Measurements from ENCODE around the gene MACROH2A2. TPM values are rescaled to one million over a fixed set of nuclear protein-coding genes. Genes with fewer than 3 reads are reported as not detected.
"Not testable (repeated sequence)": the region's sequence is repeated elsewhere in the genome, so short reads cannot be mapped to it uniquely, and the experiment has no call there.

MACROH2A2 gene
- total RNA-seq, 1 donor from 2014 or later: 7.1 TPM

- no peak overlapping the region for H3K27ac Mint-ChIP-seq
- H3K9me3 Mint-ChIP-seq: no peaks in the 10 kb centered on the region
- H3K27me3 Mint-ChIP-seq (ENCODE audit: low read depth): no peaks in the 10 kb centered on the region
- no peak for DNase-seq (ENCODE audit: low spot score)
- H3K4me3 Mint-ChIP-seq (ENCODE audit: low read depth): no peak overlapping the region
- H3K36me3 Mint-ChIP-seq (ENCODE audit: low read depth): peaks cover 8% of the 10 kb centered on the region
- peaks cover 18% of the 10 kb centered on the region for H3K4me1 Mint-ChIP-seq (ENCODE audit: low read depth)
- intact Hi-C loops (cut with micrococcal nuclease): no loop called here
These were observed 41.6 kb downstream of the MACROH2A2 start for GRCh38 chr10:70094250-70094649.

GRCh38 chr10:70096016-70096704 lies 43.5 kb downstream of the MACROH2A2 start:
- no peak overlapping the region for H3K4me3 Mint-ChIP-seq (ENCODE audit: low read depth)
- no peak overlapping the region for H3K27ac Mint-ChIP-seq
- H3K36me3 Mint-ChIP-seq (ENCODE audit: low read depth): peaks cover 13% of the 10 kb centered on the region

GRCh38 chr10:70096705-70097420 lies 44.2 kb downstream of the MACROH2A2 start:
- no peaks in the 10 kb centered on the region for H3K27me3 Mint-ChIP-seq (ENCODE audit: low read depth)
- H3K9me3 Mint-ChIP-seq: no peaks in the 10 kb centered on the region
- no peak overlapping the region for H3K27ac Mint-ChIP-seq
- H3K36me3 Mint-ChIP-seq (ENCODE audit: low read depth): peaks cover 13% of the 10 kb centered on the region
- H3K4me1 Mint-ChIP-seq (ENCODE audit: low read depth): peaks cover 18% of the 10 kb centered on the region
- DNase-seq (ENCODE audit: low spot score): no peak
- H3K4me3 Mint-ChIP-seq (ENCODE audit: low read depth): no peak overlapping the region
- intact Hi-C loops (cut with micrococcal nuclease): no loop called here

More at GRCh38 chr10:70096016-70096704, 43.5 kb downstream of the MACROH2A2 start:
- intact Hi-C loops (cut with micrococcal nuclease): no loop called here
- no peaks in the 10 kb centered on the region for H3K9me3 Mint-ChIP-seq
- H3K27me3 Mint-ChIP-seq (ENCODE audit: low read depth): no peaks in the 10 kb centered on the region
- H3K4me1 Mint-ChIP-seq (ENCODE audit: low read depth): peaks cover 18% of the 10 kb centered on the region
- no peak for DNase-seq (ENCODE audit: low spot score)

GRCh38 chr10:70097459-70097858 lies 44.8 kb downstream of the MACROH2A2 start:
- no peak overlapping the region for H3K27ac Mint-ChIP-seq
- no peak overlapping the region for H3K4me3 Mint-ChIP-seq (ENCODE audit: low read depth)
- no peaks in the 10 kb centered on the region for H3K27me3 Mint-ChIP-seq (ENCODE audit: low read depth)
- no peaks in the 10 kb centered on the region for H3K9me3 Mint-ChIP-seq
- no peak for DNase-seq (ENCODE audit: low spot score)
- intact Hi-C loops (cut with micrococcal nuclease): no loop called here
- H3K36me3 Mint-ChIP-seq (ENCODE audit: low read depth): peaks cover 13% of the 10 kb centered on the region
- H3K4me1 Mint-ChIP-seq (ENCODE audit: low read depth): peaks cover 14% of the 10 kb centered on the region

GRCh38 chr10:70098271-70098670 lies 45.6 kb downstream of the MACROH2A2 start:
- Mint-ChIP-seq H3K27me3 (ENCODE audit: low read depth) (no peaks in the 10 kb centered on the region), H3K27ac (no peak overlapping the region), H3K4me3 (ENCODE audit: low read depth) (no peak overlapping the region), H3K4me1 (ENCODE audit: low read depth) (peaks cover 11% of the 10 kb centered on the region), H3K36me3 (ENCODE audit: low read depth) (peaks cover 13% of the 10 kb centered on the region), H3K9me3 (no peaks in the 10 kb centered on the region)
- intact Hi-C loops (cut with micrococcal nuclease): no loop called here
- no peak for DNase-seq (ENCODE audit: low spot score)

GRCh38 chr10:70101068-70101562 lies 48.5 kb downstream of the MACROH2A2 start:
- intact Hi-C loops (cut with micrococcal nuclease); H3K4me3 Mint-ChIP-seq (ENCODE audit: low read depth); H3K27me3 Mint-ChIP-seq (ENCODE audit: low read depth); H3K4me1 Mint-ChIP-seq (ENCODE audit: low read depth); H3K9me3 Mint-ChIP-seq; H3K27ac Mint-ChIP-seq; DNase-seq (ENCODE audit: low spot score): not testable (repeated sequence)
- H3K36me3 Mint-ChIP-seq (ENCODE audit: low read depth): peaks cover 11% of the 10 kb centered on the region

GRCh38 chr10:70101668-70102067 lies 49.0 kb downstream of the MACROH2A2 start:
- H3K9me3 Mint-ChIP-seq: no peaks in the 10 kb centered on the region
- H3K4me3 Mint-ChIP-seq (ENCODE audit: low read depth): no peak overlapping the region
- peaks cover 1% of the 10 kb centered on the region for H3K4me1 Mint-ChIP-seq (ENCODE audit: low read depth)
- intact Hi-C loops (cut with micrococcal nuclease): no loop called here
- H3K36me3 Mint-ChIP-seq (ENCODE audit: low read depth): peaks cover 10% of the 10 kb centered on the region
- H3K27ac Mint-ChIP-seq: no peak overlapping the region
- DNase-seq (ENCODE audit: low spot score): no peak
- no peaks in the 10 kb centered on the region for H3K27me3 Mint-ChIP-seq (ENCODE audit: low read depth)

GRCh38 chr10:70106958-70107791 lies 54.5 kb downstream of the MACROH2A2 start:
- intact Hi-C loops (cut with micrococcal nuclease): no loop called here
- no peak overlapping the region for H3K4me3 Mint-ChIP-seq (ENCODE audit: low read depth)
- H3K36me3 Mint-ChIP-seq (ENCODE audit: low read depth): peaks cover 2% of the 10 kb centered on the region
- DNase-seq (ENCODE audit: low spot score): no peak
- H3K4me1 Mint-ChIP-seq (ENCODE audit: low read depth): peaks cover 1% of the 10 kb centered on the region
- no peak overlapping the region for H3K27ac Mint-ChIP-seq
- H3K27me3 Mint-ChIP-seq (ENCODE audit: low read depth): no peaks in the 10 kb centered on the region
- no peaks in the 10 kb centered on the region for H3K9me3 Mint-ChIP-seq

GRCh38 chr10:70109064-70109729 lies 56.6 kb downstream of the MACROH2A2 start:
- Mint-ChIP-seq H3K27me3 (ENCODE audit: low read depth) (no peaks in the 10 kb centered on the region), H3K4me3 (ENCODE audit: low read depth) (no peak overlapping the region), H3K4me1 (ENCODE audit: low read depth) (peaks cover 1% of the 10 kb centered on the region), H3K36me3 (ENCODE audit: low read depth) (peaks cover 2% of the 10 kb centered on the region), H3K27ac (no peak overlapping the region), H3K9me3 (no peaks in the 10 kb centered on the region)
- no peak for DNase-seq (ENCODE audit: low spot score)
- intact Hi-C loops (cut with micrococcal nuclease): no loop called here

- H3K27me3 Mint-ChIP-seq (ENCODE audit: low read depth): no peaks in the 10 kb centered on the region
- H3K4me3 Mint-ChIP-seq (ENCODE audit: low read depth): no peak overlapping the region
- H3K36me3 Mint-ChIP-seq (ENCODE audit: low read depth): peaks cover 5% of the 10 kb centered on the region
- H3K9me3 Mint-ChIP-seq: no peaks in the 10 kb centered on the region
- no peak for DNase-seq (ENCODE audit: low spot score)
- H3K27ac Mint-ChIP-seq: no peak overlapping the region
- peaks cover 2% of the 10 kb centered on the region for H3K4me1 Mint-ChIP-seq (ENCODE audit: low read depth)
- intact Hi-C loops (cut with micrococcal nuclease): no loop called here
These were observed 58.9 kb downstream of the MACROH2A2 start for GRCh38 chr10:70111496-70111895.

- Mint-ChIP-seq H3K27ac (no peak overlapping the region), H3K4me3 (ENCODE audit: low read depth) (no peak overlapping the region), H3K36me3 (ENCODE audit: low read depth) (peaks cover 5% of the 10 kb centered on the region), H3K4me1 (ENCODE audit: low read depth) (peaks cover 2% of the 10 kb centered on the region), H3K9me3 (no peaks in the 10 kb centered on the region), H3K27me3 (ENCODE audit: low read depth) (no peaks in the 10 kb centered on the region)
- no peak for DNase-seq (ENCODE audit: low spot score)
- intact Hi-C loops (cut with micrococcal nuclease): no loop called here
These were observed 59.4 kb downstream of the MACROH2A2 start for GRCh38 chr10:70112071-70112470.

GRCh38 chr10:70114902-70115301 lies 62.3 kb downstream of the MACROH2A2 start:
- intact Hi-C loops (cut with micrococcal nuclease): no loop called here
- H3K4me1 Mint-ChIP-seq (ENCODE audit: low read depth): peaks cover 2% of the 10 kb centered on the region
- peaks cover 5% of the 10 kb centered on the region for H3K36me3 Mint-ChIP-seq (ENCODE audit: low read depth)
- no peak overlapping the region for H3K27ac Mint-ChIP-seq
- no peaks in the 10 kb centered on the region for H3K27me3 Mint-ChIP-seq (ENCODE audit: low read depth)
- no peak overlapping the region for H3K4me3 Mint-ChIP-seq (ENCODE audit: low read depth)
- no peak for DNase-seq (ENCODE audit: low spot score)
- no peaks in the 10 kb centered on the region for H3K9me3 Mint-ChIP-seq
